DOHH2 (cell line): Measurements from ENCODE around the gene RGS18.
"Not testable (repeated sequence)": the region's sequence is repeated elsewhere in the genome, so short reads cannot be mapped to it uniquely, and the experiment has no call there.

Experiments used
- H3F3A ChIP-seq: fragments of 200-600 bp; sonication (generic), shearing (Covaris generic); 2 replicates; pipeline ENCODE4 v1.6.0; 2016; ENCODE audit warnings: antibody characterized with exemption, mild to moderate bottlenecking; ENCODE audit not compliant: control insufficient read depth, insufficient read depth
- H3K27ac ChIP-seq: fragments of 200-600 bp; sonication (generic); 2 replicates; pipeline ENCODE4 v1.5.1; 2014; ENCODE audit warnings: low read depth, mild to moderate bottlenecking, low read length, moderate library complexity
- H3K27me3 ChIP-seq: fragments of 200-600 bp; sonication (generic); 2 replicates; pipeline ENCODE4 v1.6.1; 2014; ENCODE audit warnings: mild to moderate bottlenecking, low read length, mixed read lengths; ENCODE audit not compliant: control insufficient read depth
- H3K36me3 ChIP-seq: fragments of 200-600 bp; sonication (generic); 2 replicates; pipeline ENCODE4 v1.6.1; 2014; ENCODE audit warnings: mild to moderate bottlenecking, low read length, moderate library complexity, mixed read lengths; ENCODE audit not compliant: control insufficient read depth
- H3K4me1 ChIP-seq: fragments of 200-600 bp; sonication (generic); 2 replicates; pipeline ENCODE4 v1.6.1; 2014; ENCODE audit warnings: mild to moderate bottlenecking, low read length, mixed read lengths; ENCODE audit not compliant: control insufficient read depth
- H3K4me2 ChIP-seq: fragments of 200-600 bp; sonication (generic); 2 replicates; pipeline ENCODE4 v1.6.0; 2014; ENCODE audit warnings: mild to moderate bottlenecking, low read length, moderate library complexity
- H3K4me3 ChIP-seq: fragments of 200-600 bp; sonication (generic); 2 replicates; pipeline ENCODE4 v1.5.1; 2014; ENCODE audit warnings: mild to moderate bottlenecking, low read length, mixed read lengths
- H3K79me2 ChIP-seq: fragments of 200-600 bp; sonication (generic); 2 replicates; pipeline ENCODE4 v1.6.1; 2014; ENCODE audit warnings: mild to moderate bottlenecking, low read length, mixed read lengths; ENCODE audit not compliant: control insufficient read depth
- H3K9me2 ChIP-seq: fragments of 200-600 bp; sonication (generic); replicated peaks from 2 replicates; pipeline ENCODE4 v1.6.1; 2014; ENCODE audit warnings: mild to moderate bottlenecking, low read length, mixed read lengths; ENCODE audit not compliant: control insufficient read depth
- H3K9me3 ChIP-seq: fragments of 200-600 bp; sonication (generic); 2 replicates; pipeline ENCODE4 v1.6.1; 2014; ENCODE audit warnings: antibody characterized with exemption, low read length, mixed read lengths; ENCODE audit not compliant: control insufficient read depth, insufficient read depth
- H4K20me1 ChIP-seq: fragments of 200-600 bp; sonication (generic); 2 replicates; pipeline ENCODE4 v1.6.0; 2014; ENCODE audit warnings: low read depth, mild to moderate bottlenecking, antibody characterized with exemption, low read length, moderate library complexity; ENCODE audit not compliant: control insufficient read depth, insufficient read depth
- EZH2phosphoT487 ChIP-seq: fragments of 200-600 bp; sonication (generic); IDR thresholded peaks from 2 replicates; pipeline ENCODE4 v1.6.1; 2017; ENCODE audit warnings: borderline replicate concordance, mild to moderate bottlenecking, antibody characterized with exemption, low read length, moderate library complexity, mixed read lengths
- TF ChIP-seq, protein P1 (sequence below): fragments of 200-600 bp; sonication (generic); IDR thresholded peaks from one replicate; pipeline ENCODE4 v1.5.1; 2014; ENCODE audit warnings: antibody characterized with exemption, mild to moderate bottlenecking, low read depth, low read length; ENCODE audit not compliant: poor library complexity, severe bottlenecking

Gene RGS18

DNA sequence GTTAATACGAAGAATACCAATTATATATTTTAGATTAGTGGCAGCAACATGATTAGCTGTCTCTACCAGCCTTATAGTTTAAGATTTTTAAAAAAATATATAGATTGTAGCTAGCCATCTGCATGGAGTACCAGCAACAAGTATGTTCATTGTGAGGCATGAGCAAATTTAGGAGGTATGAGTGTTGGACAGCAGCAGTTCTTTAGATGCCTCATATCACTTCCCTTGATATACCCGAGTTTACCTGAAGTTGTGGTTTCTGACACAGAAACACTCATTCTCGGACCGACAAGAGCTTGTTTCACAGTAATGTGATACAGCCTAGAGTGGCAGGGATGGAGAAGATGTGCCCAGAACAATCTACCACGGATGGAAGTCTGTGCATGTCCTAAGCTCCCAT lies 69.1 kb downstream of the RGS18 start:
- H3K79me2 ChIP-seq = no peaks in the 10 kb centered on the region
- TF ChIP-seq, protein P1, sequence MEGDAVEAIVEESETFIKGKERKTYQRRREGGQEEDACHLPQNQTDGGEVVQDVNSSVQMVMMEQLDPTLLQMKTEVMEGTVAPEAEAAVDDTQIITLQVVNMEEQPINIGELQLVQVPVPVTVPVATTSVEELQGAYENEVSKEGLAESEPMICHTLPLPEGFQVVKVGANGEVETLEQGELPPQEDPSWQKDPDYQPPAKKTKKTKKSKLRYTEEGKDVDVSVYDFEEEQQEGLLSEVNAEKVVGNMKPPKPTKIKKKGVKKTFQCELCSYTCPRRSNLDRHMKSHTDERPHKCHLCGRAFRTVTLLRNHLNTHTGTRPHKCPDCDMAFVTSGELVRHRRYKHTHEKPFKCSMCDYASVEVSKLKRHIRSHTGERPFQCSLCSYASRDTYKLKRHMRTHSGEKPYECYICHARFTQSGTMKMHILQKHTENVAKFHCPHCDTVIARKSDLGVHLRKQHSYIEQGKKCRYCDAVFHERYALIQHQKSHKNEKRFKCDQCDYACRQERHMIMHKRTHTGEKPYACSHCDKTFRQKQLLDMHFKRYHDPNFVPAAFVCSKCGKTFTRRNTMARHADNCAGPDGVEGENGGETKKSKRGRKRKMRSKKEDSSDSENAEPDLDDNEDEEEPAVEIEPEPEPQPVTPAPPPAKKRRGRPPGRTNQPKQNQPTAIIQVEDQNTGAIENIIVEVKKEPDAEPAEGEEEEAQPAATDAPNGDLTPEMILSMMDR = no peak
- TF ChIP-seq EZH2phosphoT487 = no peak
- H3K36me3 ChIP-seq = no peaks in the 10 kb centered on the region
- H3K27me3 ChIP-seq = no peaks in the 10 kb centered on the region
- no peak overlapping the region for H3K4me2 ChIP-seq
- no peaks in the 10 kb centered on the region for H3F3A ChIP-seq
- H3K4me3 ChIP-seq = no peak overlapping the region
- no peaks in the 10 kb centered on the region for H3K4me1 ChIP-seq
- H3K9me2 ChIP-seq = no peaks in the 10 kb centered on the region
- H4K20me1 ChIP-seq = no peaks in the 10 kb centered on the region
- H3K27ac ChIP-seq = no peak overlapping the region
- H3K9me3 ChIP-seq = no peaks in the 10 kb centered on the region

DNA sequence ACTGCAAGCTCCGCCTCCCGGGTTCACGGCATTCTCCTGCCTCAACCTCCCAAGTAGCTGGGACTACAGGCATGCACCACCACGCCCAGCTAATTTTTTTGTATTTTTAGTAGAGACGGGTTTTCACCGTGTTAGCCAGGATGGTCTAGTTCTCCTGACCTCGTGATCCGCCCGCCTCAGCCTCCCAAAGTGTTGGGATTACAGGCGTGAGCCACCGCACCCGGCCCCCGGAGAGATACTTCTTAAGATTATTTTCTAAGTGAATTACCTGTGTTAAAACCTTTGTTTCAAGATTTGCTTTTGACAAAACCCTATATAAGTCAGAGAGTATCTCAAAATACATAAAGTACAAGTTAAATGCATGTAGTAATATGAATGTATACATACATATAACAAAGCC lies 69.7 kb downstream of the RGS18 start:
- not testable (repeated sequence) for H3K27ac ChIP-seq, H3K9me2 ChIP-seq, H3K79me2 ChIP-seq, H3F3A ChIP-seq, H3K36me3 ChIP-seq, H3K27me3 ChIP-seq, H3K4me1 ChIP-seq, H3K4me2 ChIP-seq, H4K20me1 ChIP-seq, H3K4me3 ChIP-seq, H3K9me3 ChIP-seq

DNA sequence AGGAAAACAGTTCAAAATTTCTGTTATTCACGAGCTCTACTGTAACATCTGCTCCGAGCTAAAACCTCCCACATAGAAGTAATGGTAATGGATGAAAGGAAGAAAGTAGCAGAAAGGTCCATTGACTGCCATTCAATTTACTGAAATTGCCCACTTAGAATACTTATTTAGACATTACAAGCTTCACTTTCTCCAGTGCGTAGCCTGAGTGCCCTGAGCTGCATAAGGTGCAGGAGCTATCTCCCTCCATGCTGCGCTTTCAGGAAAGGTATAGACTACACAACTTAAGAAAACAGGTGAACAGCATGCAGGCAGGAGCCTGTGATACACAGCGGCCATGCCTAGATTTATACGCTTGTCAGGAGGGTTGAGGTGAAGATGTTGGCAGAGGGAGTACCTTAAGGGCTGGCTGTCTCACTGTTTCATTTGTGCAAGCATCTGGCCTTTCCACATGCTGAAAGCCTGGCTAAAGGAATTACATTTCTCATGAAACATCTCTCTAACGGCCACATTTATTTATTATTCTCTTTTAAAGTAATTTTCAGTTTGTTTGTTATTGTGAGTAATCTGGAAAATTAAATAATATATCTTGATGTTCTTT lies 74.7 kb downstream of the RGS18 start:
- Histone ChIP-seq H3K9me3 (no peaks in the 10 kb centered on the region), H3K4me3 (no peak overlapping the region), H3K79me2 (no peaks in the 10 kb centered on the region), H3K27me3 (no peaks in the 10 kb centered on the region), H3F3A (no peaks in the 10 kb centered on the region), H3K4me1 (no peaks in the 10 kb centered on the region), H3K4me2 (no peak overlapping the region), H3K9me2 (no peaks in the 10 kb centered on the region), H3K36me3 (no peaks in the 10 kb centered on the region), H3K27ac (no peak overlapping the region), H4K20me1 (no peaks in the 10 kb centered on the region)
- TF ChIP-seq, protein P1 = no peak
- TF ChIP-seq EZH2phosphoT487 = no peak

DNA sequence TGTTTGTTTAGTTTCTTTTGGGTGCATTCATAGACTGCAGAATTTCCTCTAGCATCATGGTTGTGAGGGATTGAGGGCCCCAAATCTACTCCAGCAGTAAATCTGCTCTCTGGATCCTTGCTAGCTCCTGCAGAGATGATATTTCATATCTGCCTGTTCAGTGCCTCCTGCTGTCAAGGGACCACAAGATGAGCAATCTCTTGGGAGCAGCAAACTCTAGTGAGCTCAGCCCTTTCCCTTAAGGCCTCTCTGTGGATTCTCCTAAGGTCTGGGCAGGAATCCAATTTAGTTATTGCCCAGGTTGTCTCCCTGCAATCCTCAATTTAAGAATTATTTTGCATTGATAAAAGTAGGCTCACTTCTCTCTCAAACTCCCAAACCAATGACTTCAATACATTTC lies 76.9 kb downstream of the RGS18 start:
- Histone ChIP-seq H3K27ac (no peak overlapping the region), H3F3A (no peaks in the 10 kb centered on the region), H3K4me2 (no peak overlapping the region), H3K9me2 (no peaks in the 10 kb centered on the region), H3K36me3 (no peaks in the 10 kb centered on the region), H4K20me1 (no peaks in the 10 kb centered on the region), H3K4me3 (no peak overlapping the region), H3K27me3 (no peaks in the 10 kb centered on the region), H3K4me1 (no peaks in the 10 kb centered on the region), H3K79me2 (no peaks in the 10 kb centered on the region), H3K9me3 (no peaks in the 10 kb centered on the region)
- TF ChIP-seq EZH2phosphoT487 = no peak
- TF ChIP-seq, protein P1 = no peak
